Measurements from ENCODE around the gene THEMIS.

Gene THEMIS

DNA sequence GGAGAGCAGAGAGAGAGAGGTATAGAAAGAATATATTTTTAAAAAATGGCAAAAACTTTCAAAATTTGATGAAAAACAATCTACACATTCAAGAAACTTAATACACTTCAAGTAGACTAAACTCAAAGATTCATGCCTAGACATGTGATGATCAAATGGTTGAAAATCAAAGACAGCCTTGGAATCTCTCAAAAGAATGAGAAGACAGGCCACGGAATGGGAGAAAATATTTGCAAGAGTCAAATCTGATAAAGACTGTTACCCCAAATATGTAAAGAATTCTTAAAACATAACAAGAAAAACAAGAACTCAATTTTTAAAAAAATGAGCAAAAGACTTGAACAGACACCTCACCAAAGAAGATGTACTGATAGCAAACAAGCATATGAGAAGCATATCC is 49.7 kb downstream of the THEMIS start:
- TF ChIP-seq EZH2phosphoT487 (IDR thresholded peaks at IDR 0.05; ENCODE audit: low read depth): no peak
- TF ChIP-seq, protein P1, sequence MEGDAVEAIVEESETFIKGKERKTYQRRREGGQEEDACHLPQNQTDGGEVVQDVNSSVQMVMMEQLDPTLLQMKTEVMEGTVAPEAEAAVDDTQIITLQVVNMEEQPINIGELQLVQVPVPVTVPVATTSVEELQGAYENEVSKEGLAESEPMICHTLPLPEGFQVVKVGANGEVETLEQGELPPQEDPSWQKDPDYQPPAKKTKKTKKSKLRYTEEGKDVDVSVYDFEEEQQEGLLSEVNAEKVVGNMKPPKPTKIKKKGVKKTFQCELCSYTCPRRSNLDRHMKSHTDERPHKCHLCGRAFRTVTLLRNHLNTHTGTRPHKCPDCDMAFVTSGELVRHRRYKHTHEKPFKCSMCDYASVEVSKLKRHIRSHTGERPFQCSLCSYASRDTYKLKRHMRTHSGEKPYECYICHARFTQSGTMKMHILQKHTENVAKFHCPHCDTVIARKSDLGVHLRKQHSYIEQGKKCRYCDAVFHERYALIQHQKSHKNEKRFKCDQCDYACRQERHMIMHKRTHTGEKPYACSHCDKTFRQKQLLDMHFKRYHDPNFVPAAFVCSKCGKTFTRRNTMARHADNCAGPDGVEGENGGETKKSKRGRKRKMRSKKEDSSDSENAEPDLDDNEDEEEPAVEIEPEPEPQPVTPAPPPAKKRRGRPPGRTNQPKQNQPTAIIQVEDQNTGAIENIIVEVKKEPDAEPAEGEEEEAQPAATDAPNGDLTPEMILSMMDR (IDR thresholded peaks at IDR 0.05; ENCODE audit: low read depth, low read length): no peak

DNA sequence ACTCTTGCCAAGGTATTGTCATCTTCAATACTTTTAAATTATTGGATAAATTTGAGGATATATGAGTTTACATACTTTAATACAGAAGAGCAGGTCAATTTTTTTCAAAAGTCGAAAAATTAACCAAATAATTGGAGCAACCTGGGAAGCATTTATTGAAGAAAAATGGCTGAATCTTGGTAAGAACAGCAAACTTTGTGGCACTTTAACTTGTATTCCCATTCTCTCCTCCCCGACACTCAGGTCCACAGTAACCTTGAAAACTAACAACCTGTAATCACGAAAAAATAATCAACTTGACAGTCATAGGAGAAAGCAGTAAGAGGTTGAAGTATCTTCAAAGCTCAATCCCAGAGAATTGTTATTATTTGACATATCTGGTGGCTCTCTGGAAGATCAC is 55.6 kb downstream of the THEMIS start:
- Histone ChIP-seq H3K79me2 (ENCODE audit: low read length) (no peaks in the 10 kb centered on the region), H3K4me2 (ENCODE audit: low read length) (no peak overlapping the region)

More for the DNA sequence above, 49.7 kb downstream of the THEMIS start:
- H3K4me2 ChIP-seq (ENCODE audit: low read length): no peak overlapping the region
- H3K4me1 ChIP-seq (ENCODE audit: low read length): no peaks in the 10 kb centered on the region
- no peaks in the 10 kb centered on the region for H3K27me3 ChIP-seq (ENCODE audit: low read depth, low read length)
- no peak overlapping the region for H3K9ac ChIP-seq (ENCODE audit: low read length)
- H3K79me2 ChIP-seq (ENCODE audit: low read length): no peaks in the 10 kb centered on the region
- H2AFZ ChIP-seq (ENCODE audit: low read depth, low read length): no peak overlapping the region
- no peak overlapping the region for H3K27ac ChIP-seq (ENCODE audit: low read length)
- H3K4me3 ChIP-seq (ENCODE audit: low read length): no peak overlapping the region
- no peaks in the 10 kb centered on the region for H3K9me3 ChIP-seq (ENCODE audit: insufficient read depth, low read length)
- no peaks in the 10 kb centered on the region for H4K20me1 ChIP-seq (ENCODE audit: insufficient read depth, low read length)
- no peaks in the 10 kb centered on the region for H3K36me3 ChIP-seq (replicated peaks; ENCODE audit: low read depth, low read length)

GRCh38 chr6:127844529-127844928 is 56.3 kb downstream of the THEMIS start:
- no peaks in the 10 kb centered on the region for H3K27me3 ChIP-seq (ENCODE audit: low read depth, low read length)
- no peak overlapping the region for H3K4me2 ChIP-seq (ENCODE audit: low read length)
- no peaks in the 10 kb centered on the region for H4K20me1 ChIP-seq (ENCODE audit: insufficient read depth, low read length)
- no peaks in the 10 kb centered on the region for H3K36me3 ChIP-seq (replicated peaks; ENCODE audit: low read depth, low read length)
- H2AFZ ChIP-seq (ENCODE audit: low read depth, low read length): no peak overlapping the region
- H3K4me3 ChIP-seq (ENCODE audit: low read length): no peak overlapping the region
- no peak overlapping the region for H3K27ac ChIP-seq (ENCODE audit: low read length)
- H3K9me3 ChIP-seq (ENCODE audit: insufficient read depth, low read length): no peaks in the 10 kb centered on the region
- TF ChIP-seq, protein P1 (IDR thresholded peaks at IDR 0.05; ENCODE audit: low read depth, low read length): no peak
- TF ChIP-seq EZH2phosphoT487 (IDR thresholded peaks at IDR 0.05; ENCODE audit: low read depth): no peak
- no peaks in the 10 kb centered on the region for H3K4me1 ChIP-seq (ENCODE audit: low read length)
- no peak overlapping the region for H3K9ac ChIP-seq (ENCODE audit: low read length)
- H3K79me2 ChIP-seq (ENCODE audit: low read length): no peaks in the 10 kb centered on the region

More for the DNA sequence above, 55.6 kb downstream of the THEMIS start:
- TF ChIP-seq, protein P1 (IDR thresholded peaks at IDR 0.05; ENCODE audit: low read depth, low read length): no peak
- no peak for TF ChIP-seq EZH2phosphoT487 (IDR thresholded peaks at IDR 0.05; ENCODE audit: low read depth)
- Histone ChIP-seq H3K4me1 (ENCODE audit: low read length) (no peaks in the 10 kb centered on the region), H3K9me3 (ENCODE audit: insufficient read depth, low read length) (no peaks in the 10 kb centered on the region), H3K27ac (ENCODE audit: low read length) (no peak overlapping the region), H3K9ac (ENCODE audit: low read length) (no peak overlapping the region), H3K27me3 (ENCODE audit: low read depth, low read length) (no peaks in the 10 kb centered on the region), H4K20me1 (ENCODE audit: insufficient read depth, low read length) (no peaks in the 10 kb centered on the region), H2AFZ (ENCODE audit: low read depth, low read length) (no peak overlapping the region), H3K36me3 (replicated peaks; ENCODE audit: low read depth, low read length) (no peaks in the 10 kb centered on the region), H3K4me3 (ENCODE audit: low read length) (no peak overlapping the region)

DNA sequence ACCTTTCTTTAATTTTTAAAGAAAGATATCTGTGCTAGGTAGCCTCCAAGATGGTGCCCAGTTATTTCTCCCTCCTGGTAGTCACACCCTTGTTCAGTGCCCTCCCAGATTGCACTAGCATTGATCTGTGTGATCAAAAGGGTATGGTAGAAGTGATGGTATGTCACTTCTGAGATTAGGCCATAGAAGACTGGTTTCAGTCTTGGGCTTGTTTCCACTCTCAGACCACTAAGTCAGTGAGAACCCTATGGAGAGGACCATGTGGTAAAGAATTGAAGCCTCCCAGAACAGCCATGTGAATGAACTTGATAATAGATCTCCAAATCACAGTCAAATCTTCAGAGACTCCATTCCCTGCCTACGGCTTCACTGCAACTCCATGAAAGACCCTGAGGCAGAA is 57.3 kb downstream of the THEMIS start:
- H3K79me2 ChIP-seq (ENCODE audit: low read length): no peaks in the 10 kb centered on the region
- no peak overlapping the region for H3K4me3 ChIP-seq (ENCODE audit: low read length)
- no peaks in the 10 kb centered on the region for H3K27me3 ChIP-seq (ENCODE audit: low read depth, low read length)
- no peaks in the 10 kb centered on the region for H3K4me1 ChIP-seq (ENCODE audit: low read length)
- H4K20me1 ChIP-seq (ENCODE audit: insufficient read depth, low read length): no peaks in the 10 kb centered on the region
- H3K4me2 ChIP-seq (ENCODE audit: low read length): no peak overlapping the region
- no peak overlapping the region for H3K9ac ChIP-seq (ENCODE audit: low read length)
- H3K9me3 ChIP-seq (ENCODE audit: insufficient read depth, low read length): no peaks in the 10 kb centered on the region
- no peak overlapping the region for H2AFZ ChIP-seq (ENCODE audit: low read depth, low read length)
- H3K27ac ChIP-seq (ENCODE audit: low read length): no peak overlapping the region
- no peaks in the 10 kb centered on the region for H3K36me3 ChIP-seq (replicated peaks; ENCODE audit: low read depth, low read length)
- TF ChIP-seq EZH2phosphoT487 (IDR thresholded peaks at IDR 0.05; ENCODE audit: low read depth): no peak
- TF ChIP-seq, protein P1 (IDR thresholded peaks at IDR 0.05; ENCODE audit: low read depth, low read length): no peak
